Activated T-helper 1 cell treated with Interleukin-2 at 50 U/mL for 16 hours (primary cell): ENCODE data around the gene PTPRM.

Experiments used
- DNase-seq: peaks from one replicate; pipeline ENCODE4 v3.0.0-alpha.2; 2020; ENCODE audit warnings: low read depth

PTPRM gene

DNA sequence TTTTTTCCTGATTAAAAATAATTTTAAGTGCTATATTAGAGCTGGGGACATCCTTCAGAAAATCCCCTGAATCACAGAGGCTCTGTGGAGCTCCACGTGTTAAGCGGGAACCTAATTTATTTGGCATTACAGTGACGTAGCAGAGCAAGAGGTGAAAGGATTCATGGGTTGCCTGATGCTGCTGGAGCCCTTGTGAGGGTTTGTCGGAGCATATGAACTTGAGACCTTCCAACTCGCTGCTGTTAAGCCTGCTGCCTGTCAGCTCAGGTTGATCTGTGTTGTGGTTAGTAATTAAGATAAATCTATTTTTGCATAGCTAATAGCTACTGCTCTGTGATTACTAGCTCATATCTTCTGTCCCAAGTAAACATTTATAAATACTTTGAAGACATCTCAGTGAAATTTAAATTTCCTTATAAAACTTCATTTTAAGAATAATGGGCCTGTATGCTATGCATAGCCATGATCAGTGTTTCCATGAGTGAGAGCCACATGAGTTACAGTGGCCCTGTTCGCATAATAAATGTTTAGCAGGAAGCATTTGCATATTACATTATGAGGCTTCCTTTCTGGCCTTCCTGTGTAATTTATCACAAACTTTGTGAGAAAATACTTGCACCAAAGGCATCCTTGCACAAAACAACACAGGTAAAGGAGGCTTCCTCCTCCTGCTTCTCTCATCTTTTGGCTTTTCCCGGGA, 438.9 kb downstream of the PTPRM start:
- no peak for DNase-seq

DNA sequence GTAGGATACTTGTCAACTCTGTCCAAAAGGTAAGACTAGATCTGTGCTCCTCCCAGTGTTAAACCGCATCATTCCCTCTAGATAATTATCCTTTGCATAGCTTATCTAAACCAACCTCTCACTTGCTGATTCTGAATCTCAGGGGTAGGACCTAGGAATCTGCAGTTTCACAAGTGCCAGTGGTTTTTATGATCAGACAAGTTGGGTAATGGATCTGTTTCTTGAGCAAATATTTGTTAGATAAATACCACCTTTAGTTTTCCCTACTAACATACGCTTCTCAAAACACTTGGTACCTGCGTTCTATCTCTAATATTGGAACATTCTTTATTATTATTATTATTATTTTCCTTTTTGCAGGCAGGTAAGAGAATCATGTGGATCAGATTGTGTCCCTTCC, 439.9 kb downstream of the PTPRM start:
- no peak for DNase-seq

DNA sequence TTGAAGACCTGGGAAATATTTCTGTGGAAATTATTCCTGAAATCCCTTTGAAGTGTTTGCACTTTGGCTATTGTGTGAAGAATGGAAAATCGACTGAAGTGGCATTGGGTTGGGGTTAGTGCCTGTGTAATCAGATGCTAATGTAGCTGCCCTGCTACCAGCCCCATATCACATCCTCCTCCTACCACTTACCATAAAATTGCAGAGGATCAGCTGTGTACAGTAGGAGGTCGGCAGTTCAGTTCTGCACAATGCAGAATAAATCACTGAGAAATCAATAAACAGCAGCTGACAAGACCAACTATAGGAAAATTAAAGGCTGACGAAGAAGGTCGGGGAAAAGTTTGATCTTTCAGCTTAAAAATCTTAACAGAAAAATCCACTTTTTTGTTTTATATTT, 440.9 kb downstream of the PTPRM start:
- no peak for DNase-seq

DNA sequence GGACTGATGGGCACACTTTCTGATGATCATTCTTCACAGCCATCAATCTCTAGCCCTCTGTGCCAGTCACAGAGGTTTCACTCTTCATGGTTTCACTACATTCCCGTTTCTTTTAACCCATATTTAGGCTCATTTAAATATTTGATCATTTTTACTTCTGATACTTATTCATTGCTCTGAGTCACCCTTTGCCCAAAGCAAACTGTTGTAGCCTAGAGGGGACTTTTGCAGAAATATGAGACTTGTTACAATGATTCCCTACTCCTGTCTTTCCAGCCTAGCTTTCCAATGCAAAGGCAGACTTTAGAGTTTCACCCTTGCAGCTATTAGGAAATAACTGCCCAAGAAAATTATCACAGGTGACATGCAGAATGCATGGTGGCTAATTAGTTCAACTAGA, 444.2 kb downstream of the PTPRM start:
- DNase-seq = no peak

DNA sequence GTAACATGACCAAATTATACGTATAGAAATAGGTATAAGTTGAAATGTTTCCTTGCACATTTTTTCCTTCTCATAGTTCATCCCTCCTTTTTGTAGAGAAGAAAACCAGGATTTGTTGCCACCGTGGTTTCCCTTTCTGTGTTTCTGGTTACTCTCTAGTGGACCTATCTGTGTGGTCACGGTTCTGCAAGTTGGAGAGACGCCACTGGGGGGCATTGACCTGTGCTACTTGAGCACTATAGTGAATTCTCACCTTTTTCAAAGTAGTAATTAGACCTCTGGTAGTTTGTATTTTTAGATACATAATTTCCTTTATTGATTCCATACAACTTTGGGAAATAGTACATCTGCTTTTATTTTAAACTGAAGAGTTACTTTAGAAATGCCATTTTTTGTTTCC, 444.8 kb downstream of the PTPRM start:
- no peak for DNase-seq

DNA sequence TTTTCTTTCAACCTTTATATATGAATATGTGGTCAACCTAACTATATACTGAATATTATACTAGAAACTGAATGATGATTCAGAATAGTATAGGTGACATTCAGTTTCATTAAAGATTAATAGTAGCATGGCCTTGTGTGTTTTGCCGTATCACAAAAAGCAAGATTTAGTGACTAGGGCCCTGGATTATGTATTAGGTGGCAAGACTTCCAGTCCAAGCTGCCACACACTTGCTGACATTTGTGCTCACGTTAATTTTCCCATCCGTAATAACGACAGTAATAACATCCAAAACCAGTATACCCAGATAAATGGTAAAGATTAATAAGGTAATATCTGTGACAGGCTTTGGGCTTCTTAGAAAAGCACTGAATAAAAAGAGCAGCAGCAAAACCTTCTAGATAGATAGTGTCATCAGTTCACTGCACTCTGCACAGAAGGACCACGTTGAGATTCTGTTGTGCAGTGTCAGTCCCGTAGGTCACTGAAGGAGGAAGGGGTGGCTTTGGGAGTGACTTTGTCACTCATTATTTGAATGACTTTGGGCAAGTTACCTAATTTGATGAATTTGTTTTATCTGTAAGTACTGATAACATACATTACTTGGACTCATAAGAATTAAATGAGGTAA, 451.7 kb downstream of the PTPRM start:
- no peak for DNase-seq

DNA sequence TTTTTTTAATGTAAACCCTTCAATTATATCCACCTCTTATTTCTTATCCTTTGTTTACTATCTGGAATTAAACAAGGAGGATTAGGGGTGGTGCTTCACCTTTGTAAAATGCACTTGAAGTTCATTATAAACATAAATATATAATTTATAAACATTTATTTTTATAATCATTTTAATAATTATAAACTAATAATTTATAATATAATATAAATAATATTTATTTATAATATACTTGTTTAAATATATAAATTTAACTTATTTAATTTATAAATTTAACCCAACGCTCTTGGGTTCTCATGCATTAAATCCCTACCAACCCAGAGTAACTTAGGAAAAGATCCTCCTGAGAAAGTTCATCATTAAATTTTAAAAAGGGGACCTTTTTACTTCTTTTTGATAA, 452.5 kb downstream of the PTPRM start:
- no peak for DNase-seq

DNA sequence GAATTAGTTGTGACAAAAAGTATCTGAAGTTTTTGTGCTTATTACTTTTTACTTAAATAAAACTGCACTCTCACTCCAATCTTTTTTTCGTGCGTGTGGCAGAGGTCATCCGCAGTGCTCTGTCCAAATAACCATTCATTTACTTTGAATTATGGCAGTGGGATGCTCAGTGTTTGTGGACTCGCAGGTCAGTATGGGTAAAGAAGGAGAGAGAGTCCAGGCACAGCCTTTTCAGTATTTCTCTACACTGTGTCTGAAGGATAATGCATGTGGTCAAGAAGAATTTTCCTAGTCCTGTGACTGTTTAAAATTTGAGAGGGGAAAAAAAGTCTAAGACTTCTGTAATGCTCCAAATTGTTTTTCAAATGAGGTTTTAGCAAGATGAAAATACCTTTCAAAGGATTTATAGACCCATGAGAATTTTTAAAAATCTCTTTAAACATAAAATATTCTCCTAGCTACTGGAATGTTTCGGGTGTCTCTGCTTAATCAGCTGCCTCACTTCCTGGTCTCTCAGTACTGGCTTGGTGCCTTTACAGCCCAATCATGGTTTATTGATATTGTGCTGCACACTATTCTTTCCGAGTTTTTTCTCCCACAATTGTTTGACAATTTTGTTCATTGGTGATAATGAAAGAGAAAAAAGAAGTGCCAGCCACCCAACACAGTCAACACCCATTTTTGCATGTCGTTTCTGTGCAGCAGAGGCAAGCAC, 453.2 kb downstream of the PTPRM start:
- no peak for DNase-seq

DNA sequence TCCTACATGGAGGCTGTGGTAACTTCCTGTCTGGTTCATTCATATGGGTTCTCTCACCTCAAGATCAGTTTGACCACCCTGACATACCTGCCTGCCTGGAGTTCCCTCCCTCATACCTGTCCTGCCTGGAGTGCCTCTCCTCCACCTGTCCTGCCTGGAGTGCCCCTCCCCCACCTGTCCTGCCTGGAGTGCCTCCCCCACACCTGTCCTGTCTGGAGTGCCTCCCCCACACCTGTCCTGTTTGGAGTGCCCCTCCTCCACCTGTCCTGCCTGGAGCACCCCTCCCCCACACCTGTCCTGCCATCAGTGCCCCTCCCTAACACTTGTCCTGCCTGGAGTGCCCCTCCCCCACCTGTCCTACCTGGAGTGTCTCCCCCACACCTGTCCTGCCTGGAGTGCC, 461.9 kb downstream of the PTPRM start:
- no peak for DNase-seq

DNA sequence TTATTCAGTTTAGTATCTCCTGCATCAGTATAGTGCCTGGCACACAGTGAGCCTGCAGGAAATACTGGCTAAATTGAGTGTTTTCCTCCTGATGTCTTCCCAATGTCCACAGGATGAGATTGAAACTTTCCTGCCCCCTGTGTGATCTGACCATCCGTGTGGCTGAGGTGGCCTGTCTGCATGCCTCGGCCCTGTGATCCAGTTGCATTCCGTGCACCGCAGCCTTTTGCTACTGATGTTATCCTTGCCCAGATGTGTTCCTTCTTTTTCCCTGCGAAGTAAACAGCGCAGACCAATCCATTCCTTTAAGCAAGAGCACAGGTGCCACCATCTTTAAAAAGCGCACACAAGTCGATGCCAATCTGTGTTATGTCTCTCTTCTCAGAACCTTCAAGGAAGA, 462.6 kb downstream of the PTPRM start:
- no peak for DNase-seq

DNA sequence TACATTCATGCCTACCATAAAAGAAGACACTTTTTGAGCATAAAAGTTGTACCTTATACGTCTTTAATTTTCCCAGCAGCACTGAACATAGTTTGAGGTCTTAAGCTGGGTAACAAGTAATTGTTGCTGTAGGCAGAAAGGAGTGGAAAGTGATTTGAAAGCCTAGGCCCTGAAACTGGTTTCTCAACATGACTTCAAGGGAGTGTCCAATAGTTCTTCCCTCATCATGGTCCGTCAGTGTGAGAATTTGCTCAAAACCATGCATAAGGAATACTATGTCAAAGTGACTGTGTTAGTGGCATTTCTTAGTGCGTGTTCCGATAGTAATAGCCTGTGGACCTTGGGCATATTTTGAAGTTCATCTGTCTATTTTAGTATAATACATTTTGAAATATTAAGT, 463.1 kb downstream of the PTPRM start:
- no peak for DNase-seq

DNA sequence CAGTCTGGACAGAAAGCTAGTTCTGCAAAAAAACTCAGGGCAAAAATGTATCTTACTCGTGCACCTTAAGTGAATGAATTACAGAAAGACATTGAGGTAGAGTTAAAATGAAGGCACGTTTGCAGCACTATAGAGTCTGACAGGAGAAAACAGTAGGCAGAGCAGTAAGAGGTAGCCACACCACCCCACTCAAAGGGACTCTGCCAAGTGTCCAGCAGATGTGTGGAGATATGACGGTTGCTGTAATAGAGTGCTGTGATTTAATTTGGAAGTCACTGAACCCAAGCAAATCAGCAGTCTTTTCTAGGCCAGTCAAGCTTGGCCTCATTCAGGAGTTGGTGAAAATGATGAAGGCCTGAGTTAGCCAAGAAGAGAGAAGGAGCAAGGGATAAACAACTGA, 464.4 kb downstream of the PTPRM start:
- no peak for DNase-seq

DNA sequence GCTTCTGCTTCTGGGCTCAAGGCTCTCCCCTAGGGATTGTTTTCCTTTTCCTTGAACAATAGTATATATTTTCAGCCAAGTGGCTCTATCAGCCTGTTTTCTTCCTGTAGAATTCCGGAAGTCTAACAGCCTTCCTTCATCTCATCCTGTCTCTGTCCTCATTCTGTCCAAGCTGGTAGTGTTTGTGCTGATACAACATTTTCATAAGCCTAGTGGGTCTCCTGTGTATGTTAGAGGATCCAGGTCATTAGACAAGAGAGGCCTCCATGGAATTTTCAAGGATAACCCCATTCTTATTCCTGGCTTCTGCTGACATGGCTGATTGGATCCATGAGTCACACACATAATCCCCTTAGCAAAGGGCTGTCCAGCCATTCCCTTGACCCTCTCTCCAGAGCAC, 467.6 kb downstream of the PTPRM start:
- DNase-seq = no peak

DNA sequence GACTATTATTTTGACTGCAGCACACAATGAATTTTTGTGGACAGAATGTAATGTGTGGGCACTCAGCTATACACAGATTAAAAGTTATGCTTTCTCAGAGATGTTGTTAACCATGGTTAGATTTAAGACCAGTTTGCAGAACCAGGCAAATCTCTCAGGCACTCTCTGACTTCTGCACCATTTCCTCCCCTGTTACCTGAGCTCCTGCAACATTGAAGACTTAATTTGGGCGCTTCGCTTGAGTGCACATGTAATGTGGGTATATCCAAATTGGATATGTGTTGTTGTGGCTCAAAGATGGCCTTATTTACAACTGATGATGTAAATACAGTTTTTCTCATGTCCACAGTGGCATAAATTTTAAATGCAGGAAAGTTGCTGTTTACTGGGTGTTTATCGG, 469.4 kb downstream of the PTPRM start:
- DNase-seq = no peak

DNA sequence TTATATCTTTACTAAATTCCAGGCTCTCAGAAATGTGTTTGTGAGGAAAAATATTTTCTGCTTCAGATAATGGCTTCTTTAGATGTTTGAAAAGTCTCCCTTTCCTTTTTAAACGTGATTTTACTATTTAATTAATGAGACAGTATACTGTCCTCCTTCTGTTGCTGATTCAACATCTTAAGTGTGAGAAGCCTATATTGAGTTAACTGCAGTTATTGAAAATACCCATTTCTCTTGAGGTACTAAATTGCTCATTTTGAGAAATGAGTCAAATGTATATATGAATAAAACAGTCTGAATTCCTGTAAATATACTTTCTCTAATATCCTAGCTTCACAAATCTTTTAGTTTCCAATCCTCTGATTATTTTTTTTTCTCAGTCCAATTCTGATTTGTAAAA, 470.2 kb downstream of the PTPRM start:
- DNase-seq = no peak

DNA sequence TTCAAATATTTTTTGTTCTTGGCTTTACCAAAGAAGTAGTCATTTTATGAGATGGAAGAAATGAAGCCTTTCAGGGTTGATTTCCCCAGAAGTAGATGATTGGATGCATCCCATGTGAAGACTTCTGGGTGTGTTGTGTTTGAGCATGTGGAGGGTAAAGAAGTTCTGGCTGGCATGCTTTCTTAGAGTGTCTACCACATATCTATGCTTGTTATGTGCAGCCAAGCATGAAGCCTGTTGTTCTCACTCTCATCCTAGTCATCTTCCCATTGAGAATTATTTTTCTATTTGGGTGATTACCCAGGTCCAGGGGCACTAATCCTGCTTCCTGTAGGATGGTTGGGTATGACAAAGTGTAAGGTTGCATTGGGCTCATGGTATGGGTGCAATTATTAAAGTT, 472.9 kb downstream of the PTPRM start:
- no peak for DNase-seq

DNA sequence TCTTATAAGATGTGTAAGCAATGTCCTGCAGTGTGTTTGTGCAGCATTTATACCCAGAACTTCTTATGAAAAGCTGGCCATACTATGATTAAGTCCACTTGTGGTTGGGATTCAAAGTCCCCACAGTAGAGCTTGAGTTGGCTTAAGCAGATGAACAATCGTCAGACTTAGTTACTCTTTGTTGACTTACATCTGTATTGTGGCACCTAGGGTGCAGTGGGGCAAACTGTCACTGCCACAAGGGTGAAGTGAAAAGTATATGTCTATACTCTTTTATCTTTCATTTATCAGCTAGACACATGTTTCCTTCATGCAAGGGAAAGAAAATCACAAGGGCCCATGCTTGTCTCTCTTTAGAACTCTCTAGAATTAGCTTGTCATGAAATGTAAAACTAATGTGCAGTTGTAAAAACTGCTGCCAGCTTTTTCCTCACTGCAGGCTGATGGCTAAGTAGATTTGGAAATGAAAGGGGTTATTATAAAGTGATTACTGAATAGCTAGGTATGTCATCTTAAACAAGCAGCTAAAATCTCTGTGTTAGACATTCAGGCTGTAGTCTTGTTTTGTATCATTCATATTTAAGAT, 474.5 kb downstream of the PTPRM start:
- DNase-seq = no peak

DNA sequence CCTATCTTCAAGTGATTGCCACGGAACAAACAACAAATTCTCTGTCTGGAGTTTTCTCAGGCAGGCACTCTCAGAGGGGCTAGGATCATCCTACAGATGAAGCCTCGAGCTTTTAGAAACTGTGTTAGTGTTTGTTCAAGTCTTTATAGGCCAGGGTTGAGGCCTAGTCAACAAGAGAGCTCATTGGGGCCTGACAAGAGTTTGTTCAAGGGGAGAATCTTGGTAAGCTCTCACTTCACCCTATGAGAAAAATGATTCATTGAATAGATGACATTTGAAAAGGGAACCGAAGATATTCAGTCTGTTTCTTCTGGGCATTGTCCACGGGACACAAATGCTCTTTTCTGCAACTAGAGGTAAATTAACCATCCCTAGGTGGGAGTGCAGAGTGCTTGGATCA, 476.9 kb downstream of the PTPRM start:
- no peak for DNase-seq

DNA sequence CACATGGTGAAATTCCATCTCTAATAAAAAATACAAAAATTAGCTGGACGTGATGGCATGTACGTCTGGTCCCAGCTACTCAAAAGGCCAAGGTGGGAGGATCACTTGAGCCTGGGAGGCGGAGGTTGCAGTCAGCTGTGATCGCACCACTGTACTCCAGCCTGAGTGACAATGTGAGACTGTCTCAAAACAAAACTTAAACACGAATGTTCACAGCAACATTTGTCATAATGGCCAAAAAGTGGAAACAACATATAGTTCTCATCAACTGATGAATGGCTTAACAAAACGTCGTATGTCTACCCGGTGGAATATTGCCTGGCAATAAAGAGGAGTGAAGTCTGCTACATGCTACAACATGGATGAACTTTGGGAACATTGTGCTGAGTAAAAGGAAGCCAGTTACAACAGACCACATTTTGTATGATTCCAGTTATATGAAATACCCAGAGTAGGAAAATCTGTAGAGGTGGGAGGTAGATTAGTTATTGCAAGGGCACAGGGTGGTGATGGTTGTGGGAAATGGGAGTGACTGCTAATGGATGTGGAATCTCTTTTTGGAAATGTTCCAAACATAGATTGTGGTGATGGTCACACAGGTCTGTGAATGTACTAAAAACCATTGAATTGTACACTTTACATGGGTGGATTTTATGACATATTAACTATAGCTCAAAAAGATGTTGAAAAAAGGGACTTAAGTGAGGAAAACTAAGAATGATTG, 478.2 kb downstream of the PTPRM start:
- no peak for DNase-seq

DNA sequence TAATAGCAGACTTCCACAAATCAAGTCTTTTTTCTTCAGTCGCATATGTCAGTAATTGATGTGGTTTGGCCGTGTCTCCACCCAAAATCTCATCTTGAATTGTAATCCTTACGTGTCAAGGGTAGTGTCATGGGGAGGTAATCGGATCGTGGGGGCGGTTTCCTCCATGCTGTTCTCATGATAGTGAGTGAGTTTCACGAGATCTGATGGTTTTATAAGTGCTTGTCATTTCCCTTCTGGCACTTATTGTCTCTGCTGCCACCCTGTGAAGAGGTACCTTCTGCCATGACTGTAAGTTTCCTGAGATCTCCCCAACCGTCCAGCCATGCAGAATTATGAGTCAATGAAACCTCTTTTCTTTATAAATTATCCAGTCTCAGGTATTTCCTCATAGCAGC, 478.8 kb downstream of the PTPRM start:
- DNase-seq = no peak

DNA sequence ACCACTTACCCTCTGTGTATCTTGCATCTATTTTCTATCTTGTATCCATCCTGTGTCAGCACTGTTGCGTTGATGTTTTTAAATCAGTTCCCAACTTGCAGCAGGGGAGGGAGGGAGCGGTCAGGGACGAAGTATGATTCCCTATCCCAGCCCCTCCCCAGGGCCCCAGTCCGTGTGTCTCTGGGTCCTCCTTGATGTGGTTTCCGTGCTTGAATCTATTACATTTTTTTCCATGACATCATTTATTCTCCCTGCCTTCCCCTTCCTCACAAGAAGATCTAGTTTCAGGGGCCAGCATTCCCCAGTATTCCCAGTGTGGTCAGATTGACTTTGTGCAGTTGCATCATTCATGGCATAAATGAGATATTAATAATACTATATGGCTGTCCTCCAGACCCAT, 479.3 kb downstream of the PTPRM start:
- DNase-seq = no peak

DNA sequence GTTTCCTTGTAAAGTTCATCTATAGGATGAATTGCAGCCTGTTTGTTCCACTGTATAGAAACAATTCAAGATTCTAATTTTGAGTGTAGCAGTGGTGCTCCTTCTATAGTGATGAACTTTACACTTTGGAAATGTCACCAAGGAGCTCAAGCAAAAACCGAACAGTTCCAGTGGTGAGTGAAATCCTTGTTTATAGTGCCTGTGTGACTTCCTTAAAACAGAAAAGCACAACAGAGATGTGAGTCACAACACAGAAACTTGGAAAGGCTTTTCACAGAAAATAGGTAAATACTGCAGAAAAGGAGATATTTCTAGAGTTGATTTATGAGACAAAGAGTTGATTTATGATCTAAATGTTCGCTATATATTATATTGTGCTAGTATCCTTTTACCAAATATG, 482.0 kb downstream of the PTPRM start:
- DNase-seq = no peak
